H1 (cell line): ENCODE results near the gene HSPBP1.

Experiments
- BRCA1 ChIP-seq: IDR thresholded peaks from 2 replicates; pipeline ENCODE4 v1.6.1; 2012; ENCODE audit warnings: low read depth, low read length, improper control_type of control experiment
- TF ChIP-seq, protein P1 (sequence below), 3 experiments: IDR thresholded peaks; 1 replicate in 2 of 3; 2 replicates in 1 of 3; pipeline versions ENCODE4 v1.5.1 to v1.6.1; 2011; ENCODE audit warnings: low read length in 3 of 3, mild to moderate bottlenecking in 3 of 3, inconsistent platforms in 2 of 3, low read depth in 1 of 3, moderate library complexity in 1 of 3; ENCODE audit not compliant: insufficient read depth in 1 of 3; ENCODE audit errors: control extremely low read depth in 1 of 3

DNA sequence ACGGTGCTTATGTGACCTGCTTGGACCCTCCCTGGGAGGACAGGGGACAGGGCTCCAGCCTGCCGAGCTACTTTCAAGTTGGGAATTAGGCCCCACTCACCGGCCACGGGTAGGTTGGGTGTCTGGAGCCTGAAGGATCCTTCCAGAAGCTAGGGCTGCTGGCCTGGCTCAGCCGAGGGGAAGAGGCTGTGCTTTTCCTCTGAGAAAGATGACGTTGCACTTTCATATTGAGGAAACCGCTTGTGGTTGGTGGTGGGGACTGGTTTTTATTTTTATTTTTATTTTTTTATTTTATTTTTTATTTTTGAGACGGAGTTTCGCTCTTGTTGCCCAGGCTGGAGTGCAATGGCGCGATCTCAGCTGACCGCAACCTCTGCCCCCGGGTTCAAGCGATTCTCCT is 45.3 kb upstream of the HSPBP1 start, which contains the start of gene TMEM150B:
- no peak for TF ChIP-seq BRCA1
- TF ChIP-seq, protein P1, sequence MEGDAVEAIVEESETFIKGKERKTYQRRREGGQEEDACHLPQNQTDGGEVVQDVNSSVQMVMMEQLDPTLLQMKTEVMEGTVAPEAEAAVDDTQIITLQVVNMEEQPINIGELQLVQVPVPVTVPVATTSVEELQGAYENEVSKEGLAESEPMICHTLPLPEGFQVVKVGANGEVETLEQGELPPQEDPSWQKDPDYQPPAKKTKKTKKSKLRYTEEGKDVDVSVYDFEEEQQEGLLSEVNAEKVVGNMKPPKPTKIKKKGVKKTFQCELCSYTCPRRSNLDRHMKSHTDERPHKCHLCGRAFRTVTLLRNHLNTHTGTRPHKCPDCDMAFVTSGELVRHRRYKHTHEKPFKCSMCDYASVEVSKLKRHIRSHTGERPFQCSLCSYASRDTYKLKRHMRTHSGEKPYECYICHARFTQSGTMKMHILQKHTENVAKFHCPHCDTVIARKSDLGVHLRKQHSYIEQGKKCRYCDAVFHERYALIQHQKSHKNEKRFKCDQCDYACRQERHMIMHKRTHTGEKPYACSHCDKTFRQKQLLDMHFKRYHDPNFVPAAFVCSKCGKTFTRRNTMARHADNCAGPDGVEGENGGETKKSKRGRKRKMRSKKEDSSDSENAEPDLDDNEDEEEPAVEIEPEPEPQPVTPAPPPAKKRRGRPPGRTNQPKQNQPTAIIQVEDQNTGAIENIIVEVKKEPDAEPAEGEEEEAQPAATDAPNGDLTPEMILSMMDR (IDR thresholded peaks at IDR 0.05; ENCODE audit: control extremely low read depth in 1 of 3, insufficient read depth in 1 of 3, low read depth in 1 of 3, low read length in 3 of 3), result no peak
